LNCaP clone FGC (cell line): Measurements from ENCODE around the gene RFX1.

Source experiments
- DNase-seq: peaks from one replicate; pipeline ENCODE4 v3.0.0-alpha.2; 2011; ENCODE audit warnings: low read depth
- H3K4me3 ChIP-seq: 2 replicates; pipeline ENCODE4 v1.5.1; 2011; ENCODE audit warnings: mild to moderate bottlenecking, low read depth, low read length, control low read depth
- CTCF ChIP-seq: IDR thresholded peaks from 2 replicates; pipeline ENCODE4 v1.5.1; 2012; ENCODE audit warnings: mild to moderate bottlenecking; ENCODE audit not compliant: control insufficient read depth, insufficient read depth; ENCODE audit errors: extremely low read depth

The RFX1 gene

GRCh38 chr19:13993590-13994300 is 12.4 kb downstream of the RFX1 start:
- no peak for DNase-seq

GRCh38 chr19:13992025-13992424 is 14.1 kb downstream of the RFX1 start:
- no peak overlapping the region for H3K4me3 ChIP-seq
- no peak for TF ChIP-seq CTCF

More at GRCh38 chr19:13993590-13994300, 12.4 kb downstream of the RFX1 start:
- no peak for TF ChIP-seq CTCF
- H3K4me3 ChIP-seq: no peak overlapping the region

GRCh38 chr19:13990085-13990484 is 16.0 kb downstream of the RFX1 start:
- DNase-seq: no peak
- H3K4me3 ChIP-seq: no peak overlapping the region
- no peak for TF ChIP-seq CTCF

More at GRCh38 chr19:13992025-13992424, 14.1 kb downstream of the RFX1 start:
- DNase-seq: no peak

- no peak overlapping the region for H3K4me3 ChIP-seq
- no peak for DNase-seq
- TF ChIP-seq CTCF: no peak
These were observed 16.6 kb downstream of the RFX1 start for GRCh38 chr19:13989487-13989886.

GRCh38 chr19:13987101-13987890 is 18.8 kb downstream of the RFX1 start:
- H3K4me3 ChIP-seq: no peak overlapping the region
- DNase-seq: no peak
- no peak for TF ChIP-seq CTCF

- no peak for DNase-seq
- no peak overlapping the region for H3K4me3 ChIP-seq
- no peak for TF ChIP-seq CTCF
These were observed 19.7 kb downstream of the RFX1 start for GRCh38 chr19:13986348-13986904.
